WTC11 (cell line): Measurements from ENCODE around the gene COL25A1. TPM values are rescaled to one million over a fixed set of nuclear protein-coding genes. Genes with fewer than 3 reads are reported as not detected.

Experiments used
- ATAC-seq: fragments of 200-7000 bp; cut with Tn5 transposase; 2 replicates; pipeline ENCODE4 v1.10.0; 2021; ENCODE audit warnings: mild to moderate bottlenecking, moderate library complexity
- CTCF ChIA-PET: fragments of 300-600 bp; sonication (Branson Sonifier 250); formaldehyde crosslinking; loops from one replicate; lab custom pipeline; 2021; ENCODE audit warnings: antibody characterized with exemption; lab: Charles Lee
- POLR2A ChIA-PET: fragments of 350-600 bp; sonication (Branson Sonifier 250); formaldehyde crosslinking; loops from one replicate; lab custom pipeline; 2021; ENCODE audit warnings: antibody characterized with exemption; lab: Charles Lee
- DNase-seq: peaks from one replicate; pipeline ENCODE4 v3.0.0; 2021; ENCODE audit warnings: low spot score
- H3K27ac Mint-ChIP-seq: 2 replicates; pipeline ENCODE4 v1.8.0; 2021; ENCODE audit warnings: mixed read lengths
- H3K27me3 Mint-ChIP-seq: 2 replicates; pipeline ENCODE4 v1.8.0; 2021; ENCODE audit warnings: low read depth, mild to moderate bottlenecking, moderate library complexity, mixed read lengths
- H3K36me3 Mint-ChIP-seq: 2 replicates; pipeline ENCODE4 v1.8.0; 2021; ENCODE audit warnings: mixed read lengths
- H3K4me1 Mint-ChIP-seq: 2 replicates; pipeline ENCODE4 v1.8.0; 2022; ENCODE audit warnings: mixed read lengths
- H3K4me3 Mint-ChIP-seq: 2 replicates; pipeline ENCODE4 v1.8.0; 2021; ENCODE audit warnings: mild to moderate bottlenecking, moderate library complexity, mixed read lengths
- H3K9me3 Mint-ChIP-seq: 2 replicates; pipeline ENCODE4 v1.8.0; 2021; ENCODE audit warnings: mixed read lengths
- CDX4 ChIP-seq: fragments of 250-450 bp; sonication (Bioruptor Pico); IDR thresholded peaks from 2 replicates; pipeline ENCODE4 v1.9.0; 2021; ENCODE audit warnings: moderate library complexity, mild to moderate bottlenecking, inconsistent platforms, borderline replicate concordance
- CREM ChIP-seq: sonication (generic); formaldehyde crosslinking; IDR thresholded peaks from 2 replicates; pipeline ENCODE4 v1.8.1; 2022; ENCODE audit warnings: mild to moderate bottlenecking, missing genetic modification reagents, moderate library complexity
- ELF4 ChIP-seq: sonication (generic); formaldehyde crosslinking; IDR thresholded peaks from 2 replicates; pipeline ENCODE4 v1.8.1; 2022; ENCODE audit warnings: low read depth, mild to moderate bottlenecking, moderate library complexity, missing genetic modification reagents
- ETV6 ChIP-seq: sonication (generic); formaldehyde crosslinking; IDR thresholded peaks from 2 replicates; pipeline ENCODE4 v1.8.1; 2022; ENCODE audit warnings: mild to moderate bottlenecking, missing genetic modification reagents
- GRHL2 ChIP-seq: fragments of 250-450 bp; sonication (Bioruptor Pico); IDR thresholded peaks from 2 replicates; pipeline ENCODE4 v1.8.0; 2022; ENCODE audit warnings: mild to moderate bottlenecking, moderate library complexity; ENCODE audit not compliant: insufficient replicate concordance, severe bottlenecking
- IRF1 ChIP-seq: sonication (generic); formaldehyde crosslinking; IDR thresholded peaks from 2 replicates; pipeline ENCODE4 v1.8.0; 2023; ENCODE audit warnings: missing genetic modification reagents
- NFYB ChIP-seq: sonication (generic); formaldehyde crosslinking; conservative IDR thresholded peaks from 2 replicates; pipeline ENCODE4 v1.8.0; 2022; ENCODE audit warnings: low read depth, missing genetic modification reagents
- NR1H2 ChIP-seq: sonication (generic); formaldehyde crosslinking; IDR thresholded peaks from 2 replicates; pipeline ENCODE4 v1.9.0; 2021; ENCODE audit warnings: mild to moderate bottlenecking, moderate library complexity, missing genetic modification reagents
- RELA ChIP-seq: sonication (generic); formaldehyde crosslinking; IDR thresholded peaks from 2 replicates; pipeline ENCODE4 v1.8.1; 2022; ENCODE audit warnings: missing genetic modification reagents, mild to moderate bottlenecking, borderline replicate concordance
- SOX15 ChIP-seq: fragments of 250-450 bp; sonication (Bioruptor Pico); IDR thresholded peaks from 2 replicates; pipeline ENCODE4 v1.9.0; 2021; ENCODE audit warnings: mild to moderate bottlenecking
- STAT6 ChIP-seq: sonication (generic); formaldehyde crosslinking; conservative IDR thresholded peaks from 2 replicates; pipeline ENCODE4 v1.8.1; 2023; ENCODE audit warnings: mild to moderate bottlenecking, low read depth, missing genetic modification reagents, moderate library complexity
- TCF7 ChIP-seq: sonication (generic); formaldehyde crosslinking; IDR thresholded peaks from 2 replicates; pipeline ENCODE4 v1.8.0; 2022; ENCODE audit warnings: mild to moderate bottlenecking, low read depth, missing genetic modification reagents, moderate library complexity
- TEAD1 ChIP-seq: sonication (generic); formaldehyde crosslinking; IDR thresholded peaks from 2 replicates; pipeline ENCODE4 v1.8.0; 2022; ENCODE audit warnings: mild to moderate bottlenecking, missing genetic modification reagents
- TEAD4 ChIP-seq: sonication (generic); formaldehyde crosslinking; IDR thresholded peaks from 2 replicates; pipeline ENCODE4 v1.8.0; 2022; ENCODE audit warnings: mild to moderate bottlenecking, missing genetic modification reagents
- USF1 ChIP-seq: sonication (generic); formaldehyde crosslinking; IDR thresholded peaks from 2 replicates; pipeline ENCODE4 v1.8.0; 2022; ENCODE audit warnings: mild to moderate bottlenecking, missing genetic modification reagents
- ZNF219 ChIP-seq: sonication (generic); formaldehyde crosslinking; IDR thresholded peaks from 2 replicates; pipeline ENCODE4 v1.8.0; 2023; ENCODE audit warnings: missing genetic modification reagents, mild to moderate bottlenecking, borderline replicate concordance
- ZNF232 ChIP-seq: sonication (generic); formaldehyde crosslinking; IDR thresholded peaks from 2 replicates; pipeline ENCODE4 v1.8.0; 2022; ENCODE audit warnings: mild to moderate bottlenecking, missing genetic modification reagents
- ZNF396 ChIP-seq: fragments of 250-450 bp; sonication (Bioruptor Pico); IDR thresholded peaks from 2 replicates; pipeline ENCODE4 v1.8.0; 2021; ENCODE audit warnings: mild to moderate bottlenecking, moderate library complexity, borderline replicate concordance
- ZNF425 ChIP-seq: fragments of 250-450 bp; sonication (Bioruptor Pico); conservative IDR thresholded peaks from 2 replicates; pipeline ENCODE4 v1.9.0; 2021; ENCODE audit warnings: mild to moderate bottlenecking
- ZSCAN18 ChIP-seq: fragments of 250-450 bp; sonication (Bioruptor Pico); IDR thresholded peaks from 2 replicates; pipeline ENCODE4 v2.1.2; 2022; ENCODE audit warnings: mild to moderate bottlenecking, moderate library complexity
- total RNA-seq: library from RNA; stranded (reverse); gene quantifications from 3 replicates; pipeline ENCODE4 v1.2.3, GENCODE V29; 2021

The COL25A1 gene
- total RNA-seq, 1 experiment from 2014 or later, result 6.6 TPM

- no peak overlapping the region for H3K27ac Mint-ChIP-seq
- no peaks in the 10 kb centered on the region for H3K36me3 Mint-ChIP-seq
- no peak for TF ChIP-seq ETV6 (CRISPR knock-in tag)
- no peak for TF ChIP-seq NFYB (CRISPR knock-in tag)
- no peak for TF ChIP-seq TEAD1 (CRISPR knock-in tag)
- TF ChIP-seq CREM (CRISPR knock-in tag), result no peak
- no peak for TF ChIP-seq STAT6 (CRISPR knock-in tag)
- no peak for TF ChIP-seq RELA
- TF ChIP-seq ELF4 (CRISPR knock-in tag), result no peak
- no peak for TF ChIP-seq ZNF425 (CRISPR knock-in tag)
- TF ChIP-seq TEAD4, result no peak
- TF ChIP-seq ZSCAN18 (CRISPR knock-in tag), result no peak
- no peak for TF ChIP-seq ZNF396 (CRISPR knock-in tag)
- TF ChIP-seq USF1 (CRISPR knock-in tag), result no peak
- TF ChIP-seq NR1H2 (CRISPR knock-in tag), result no peak
- no peak for TF ChIP-seq SOX15
- TF ChIP-seq IRF1 (CRISPR knock-in tag), result no peak
- TF ChIP-seq GRHL2 (CRISPR knock-in tag), result no peak
- no peak for TF ChIP-seq CDX4 (CRISPR knock-in tag)
- TF ChIP-seq ZNF232, result no peak
- TF ChIP-seq ZNF219 (CRISPR knock-in tag), result no peak
- TF ChIP-seq TCF7, result no peak
- POLR2A ChIA-PET, result no interaction called here
- no peak overlapping the region for H3K4me3 Mint-ChIP-seq
- CTCF ChIA-PET, result no interaction called here
- no peaks in the 10 kb centered on the region for H3K27me3 Mint-ChIP-seq
- H3K4me1 Mint-ChIP-seq, result no peaks in the 10 kb centered on the region
- no peaks in the 10 kb centered on the region for H3K9me3 Mint-ChIP-seq
- DNase-seq (no peak), ATAC-seq (no peak)
Observed at GRCh38 chr4:109043286-109043685, 259.2 kb downstream of the COL25A1 start.
